ENCODE measurements around the gene ATG3.
"Not testable (repeated sequence)": the region's sequence is repeated elsewhere in the genome, so short reads cannot be mapped to it uniquely, and the experiment has no call there.

The ATG3 gene

DNA sequence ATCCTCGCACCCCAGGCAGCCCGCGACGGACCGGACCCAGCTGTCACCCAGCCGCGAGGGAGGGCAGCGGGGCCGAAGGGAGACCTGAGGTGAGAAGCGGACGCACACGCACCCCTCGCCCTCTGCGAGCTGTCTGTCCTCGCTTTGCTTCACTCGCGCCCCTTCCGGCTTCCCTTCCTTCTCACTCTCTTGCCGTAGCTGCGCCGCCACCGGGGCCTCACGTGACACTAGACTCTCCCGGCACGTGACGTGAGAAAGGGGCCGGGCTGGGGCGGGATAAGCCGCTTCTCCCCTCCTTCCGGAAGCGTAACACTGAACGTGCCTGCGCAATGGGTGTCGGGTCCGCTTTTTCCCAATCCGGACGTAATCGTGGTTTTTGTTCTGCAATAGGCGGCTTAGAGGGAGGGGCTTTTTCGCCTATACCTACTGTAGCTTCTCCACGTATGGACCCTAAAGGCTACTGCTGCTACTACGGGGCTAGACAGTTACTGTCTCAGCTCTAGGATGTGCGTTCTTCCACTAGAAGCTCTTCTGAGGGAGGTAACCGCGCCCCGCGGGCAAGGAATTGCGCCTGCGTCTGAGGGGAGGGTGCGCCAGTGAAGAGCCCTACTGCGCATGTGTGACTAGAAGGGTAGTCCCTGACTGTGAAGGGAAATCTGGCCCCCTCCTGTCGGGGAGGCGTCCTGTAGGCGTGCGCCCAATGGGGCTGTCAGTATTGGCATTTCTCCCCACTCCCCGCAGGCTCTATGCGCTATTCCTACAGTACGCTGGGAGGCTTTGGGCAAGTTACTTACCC lies at the start of gene ATG3, which contains the start of gene SLC35A5:
ATG3 (minus strand) TSS at position 229 of the 796 bp plus-strand sequence. CDS start 434 bp downstream, outside the sequence.
SLC35A5 (plus strand) TSS at position 312 of the 796 bp plus-strand sequence. CDS start 1,359 bp downstream, outside the sequence.
- peak; percentile 99 for DNase-seq

DNA sequence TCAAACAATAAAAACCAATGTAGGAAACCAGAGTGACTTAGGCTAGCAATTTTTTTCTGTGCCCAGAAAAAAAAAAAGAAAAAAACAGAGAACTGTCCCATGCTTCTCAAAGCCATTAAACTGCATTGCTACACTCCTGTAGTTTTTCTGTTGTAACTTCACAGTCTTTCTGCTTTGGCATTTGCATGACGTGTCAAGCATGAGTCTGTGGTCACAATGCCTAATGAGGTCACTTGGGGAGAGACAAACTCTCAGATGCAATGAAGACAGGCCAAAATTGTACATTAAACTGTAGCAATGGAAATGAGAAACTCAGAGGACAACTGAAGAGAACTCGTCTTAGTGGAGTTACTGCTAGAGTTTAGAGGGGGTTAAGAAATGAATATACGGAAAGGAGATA lies 48.4 kb upstream of the ATG3 start:
- DNase-seq: no peak

DNA sequence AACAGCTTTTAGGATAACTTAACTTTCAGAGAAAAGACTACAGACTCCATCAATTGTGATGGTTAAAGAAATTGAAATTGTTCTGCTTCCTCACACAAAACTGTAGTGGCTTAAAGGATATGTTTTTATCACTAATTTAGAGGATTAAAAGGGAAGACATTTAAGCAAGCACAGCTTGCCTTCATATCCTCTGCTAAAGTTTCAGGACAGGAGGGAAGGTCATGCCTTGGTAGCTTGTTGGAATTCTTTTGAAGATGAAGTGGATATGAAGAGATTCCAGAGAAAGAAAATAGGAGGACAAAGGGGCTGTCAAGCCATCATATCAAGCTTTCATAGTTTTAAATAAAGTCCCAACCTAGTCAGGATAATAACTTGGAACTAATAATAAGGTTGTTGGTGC lies 46.1 kb upstream of the ATG3 start:
- DNase-seq: no peak

DNA sequence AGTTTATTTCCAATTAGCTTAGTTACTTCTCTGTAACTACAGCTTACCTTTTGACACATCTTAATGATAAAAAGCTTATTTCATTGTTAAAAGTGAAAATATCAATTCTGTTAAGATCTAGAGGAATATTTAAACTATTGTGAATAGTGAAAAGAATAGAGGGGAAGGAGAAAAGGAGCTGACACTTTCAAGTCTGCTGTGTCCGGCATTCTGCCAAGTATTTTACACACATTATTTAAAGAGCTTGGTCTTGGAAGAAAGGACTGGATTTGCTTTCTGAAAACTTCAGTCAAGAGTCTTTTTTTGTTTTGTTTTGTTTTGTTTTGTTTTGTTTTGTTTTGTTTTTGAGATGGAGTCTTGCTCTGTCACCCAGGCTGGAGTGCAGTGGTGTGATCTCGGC lies 44.3 kb upstream of the ATG3 start:
- no peak for DNase-seq

DNA sequence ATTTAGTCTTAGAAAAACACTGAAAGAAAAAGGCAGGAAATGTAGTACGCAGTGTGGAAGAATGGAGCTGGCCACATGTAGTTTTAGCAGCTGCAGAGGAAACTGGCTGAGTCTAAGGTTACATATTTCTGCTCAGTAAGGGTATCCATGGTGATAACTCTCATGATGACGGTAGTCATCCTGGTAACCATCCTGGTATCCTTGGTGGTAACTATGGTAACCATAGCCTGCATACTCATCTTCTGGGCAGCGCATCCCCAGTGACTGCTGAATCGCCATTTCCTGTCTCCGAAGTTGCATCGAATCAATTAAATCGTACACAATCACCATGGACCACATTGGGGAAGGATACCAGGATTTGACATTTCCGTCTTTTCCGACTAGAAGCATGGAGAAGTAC lies 43.5 kb upstream of the ATG3 start:
- peak; percentile 41 for DNase-seq

DNA sequence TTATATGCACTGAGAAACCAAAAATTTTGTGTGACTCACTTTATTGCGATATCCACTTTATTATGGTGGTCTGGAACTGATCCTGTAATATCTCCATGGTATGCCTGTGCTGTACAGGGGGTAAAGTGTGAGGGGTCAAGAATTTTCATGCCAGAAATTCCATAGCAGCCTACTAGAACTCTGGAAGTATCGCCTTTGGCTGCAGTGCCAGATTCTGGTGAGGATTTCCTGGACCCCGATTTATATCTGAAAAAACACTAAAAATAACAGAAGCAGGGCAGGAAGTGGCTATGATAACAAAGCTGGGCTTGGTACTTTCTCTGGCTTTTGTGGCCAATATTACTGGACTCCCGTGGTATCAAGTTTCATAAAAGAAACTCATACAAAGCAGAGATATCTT lies 42.8 kb upstream of the ATG3 start:
- peak; percentile 21 for DNase-seq

DNA sequence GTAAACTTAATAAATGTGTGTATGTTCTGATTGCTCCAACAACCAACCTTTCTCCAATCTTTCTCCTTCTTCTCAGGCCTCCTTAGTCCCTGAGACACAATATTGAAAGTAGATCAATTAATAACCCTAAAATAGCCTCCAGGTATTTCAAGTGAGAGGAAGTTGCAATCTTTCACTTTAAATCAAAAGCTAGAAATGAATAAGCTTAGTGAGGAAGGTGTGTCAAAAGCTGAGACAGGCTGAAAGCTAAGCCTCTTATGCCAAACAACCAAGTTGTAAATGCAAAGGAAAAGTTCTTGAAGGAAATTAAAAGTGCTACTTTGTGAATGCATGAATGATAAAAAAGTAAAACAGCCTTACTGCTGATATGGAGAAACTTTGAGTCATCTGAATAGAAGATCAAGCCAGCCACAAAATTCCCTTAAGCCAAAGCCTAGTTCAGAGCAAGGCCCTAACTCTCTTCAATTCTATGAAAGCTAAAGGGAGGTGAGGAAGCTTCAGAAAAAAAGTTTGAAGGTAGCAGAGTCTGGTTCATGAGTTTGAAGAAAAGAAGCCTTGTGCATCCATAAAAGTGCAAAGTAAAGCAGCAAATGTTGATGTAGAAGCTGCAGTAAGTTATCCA lies 40.6 kb upstream of the ATG3 start:
- peak; percentile 67 for DNase-seq

DNA sequence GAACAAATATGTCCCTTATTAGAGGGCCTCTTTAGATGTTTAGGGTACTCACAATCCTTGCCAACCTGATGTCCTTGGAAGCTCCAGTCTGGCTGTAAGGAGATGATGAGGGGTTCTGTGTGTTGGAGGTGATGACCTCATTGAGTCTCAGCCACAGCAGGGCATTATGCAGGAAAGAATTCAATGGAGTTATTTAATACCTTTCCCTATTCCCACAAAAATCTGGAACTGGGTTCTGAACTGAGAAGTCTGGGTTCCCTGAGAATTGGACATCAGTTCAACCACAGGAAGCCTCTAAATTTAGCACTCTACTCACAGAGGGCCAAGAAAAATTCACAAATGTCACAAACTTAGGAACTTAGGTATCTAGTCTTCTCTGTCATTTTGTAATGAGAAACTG lies 37.0 kb upstream of the ATG3 start:
- DNase-seq: no peak

DNA sequence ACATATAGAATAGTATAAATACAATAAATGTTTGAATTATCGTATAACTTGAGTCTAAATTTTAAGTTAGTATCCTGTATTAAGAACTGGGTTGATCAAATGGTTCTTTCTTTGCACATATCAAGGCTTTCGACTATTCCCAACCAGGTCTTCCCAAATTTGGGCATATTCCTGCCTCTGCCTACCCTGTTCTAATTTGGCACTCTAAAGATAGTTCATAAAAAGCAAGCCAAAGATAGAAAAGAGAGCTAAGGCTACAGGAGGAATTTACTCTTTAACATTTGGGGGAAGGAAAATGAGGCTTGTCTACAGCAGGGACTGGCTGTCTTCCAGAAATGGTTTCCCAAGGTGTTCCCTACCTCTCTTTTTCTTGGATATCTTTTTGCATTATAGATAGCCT lies 36.2 kb upstream of the ATG3 start:
- DNase-seq: no peak

DNA sequence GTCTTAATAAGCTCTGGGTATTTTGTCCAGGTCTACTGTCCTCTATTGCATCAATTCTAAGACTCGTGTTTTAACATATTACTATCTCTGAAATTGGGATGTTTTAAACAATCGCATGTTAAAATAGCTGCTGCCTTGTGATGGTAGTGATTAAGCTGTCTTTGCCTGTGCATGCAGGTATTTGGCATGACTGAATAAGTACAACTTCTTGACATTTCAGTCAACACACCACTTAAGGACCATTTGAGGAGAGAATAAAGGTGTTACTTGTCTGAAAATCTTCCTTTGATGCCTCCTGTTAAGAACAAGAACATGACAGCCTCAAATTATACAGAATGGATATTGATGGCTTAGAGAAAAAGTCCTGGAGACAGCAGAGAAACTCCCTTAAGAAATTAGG lies 33.1 kb upstream of the ATG3 start:
- DNase-seq: no peak

DNA sequence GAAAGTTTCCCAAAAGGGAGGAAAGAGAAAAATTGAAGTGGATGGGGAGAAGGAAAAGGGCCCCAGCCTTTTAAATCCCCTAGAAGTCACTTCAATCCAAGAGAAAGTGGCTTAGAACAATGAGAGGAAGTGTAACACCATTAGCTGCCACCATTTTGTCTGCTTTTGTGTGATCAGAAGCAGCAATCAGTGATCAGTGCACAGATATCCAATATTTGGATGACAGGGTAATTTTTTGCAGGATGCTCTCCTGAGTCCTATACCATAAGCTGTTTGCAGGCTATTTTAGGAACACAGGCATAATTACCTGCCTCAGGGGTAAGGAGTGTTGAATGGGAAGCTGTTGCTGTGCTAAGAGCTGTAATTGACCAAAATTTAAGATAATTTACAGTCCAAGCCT lies 31.5 kb upstream of the ATG3 start:
- no peak for DNase-seq

DNA sequence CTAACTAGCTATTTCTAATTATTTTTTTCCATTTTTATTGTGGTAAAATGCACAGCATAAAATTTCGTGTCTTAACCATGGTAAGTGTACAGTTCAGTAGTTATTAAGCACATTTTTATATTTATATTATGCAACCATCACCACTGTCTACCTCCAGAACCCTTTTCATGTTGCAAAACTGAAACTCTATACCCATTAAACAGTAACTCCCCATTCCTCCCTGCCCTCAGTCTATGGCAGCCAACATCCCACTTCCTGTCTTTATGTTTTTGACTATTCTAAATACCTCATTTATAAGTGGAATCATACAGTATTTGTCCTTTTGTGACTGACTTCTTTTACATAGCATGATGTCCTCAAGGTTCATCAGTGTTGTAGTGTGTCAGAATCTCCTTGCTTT lies 25.6 kb upstream of the ATG3 start:
- DNase-seq: no peak

DNA sequence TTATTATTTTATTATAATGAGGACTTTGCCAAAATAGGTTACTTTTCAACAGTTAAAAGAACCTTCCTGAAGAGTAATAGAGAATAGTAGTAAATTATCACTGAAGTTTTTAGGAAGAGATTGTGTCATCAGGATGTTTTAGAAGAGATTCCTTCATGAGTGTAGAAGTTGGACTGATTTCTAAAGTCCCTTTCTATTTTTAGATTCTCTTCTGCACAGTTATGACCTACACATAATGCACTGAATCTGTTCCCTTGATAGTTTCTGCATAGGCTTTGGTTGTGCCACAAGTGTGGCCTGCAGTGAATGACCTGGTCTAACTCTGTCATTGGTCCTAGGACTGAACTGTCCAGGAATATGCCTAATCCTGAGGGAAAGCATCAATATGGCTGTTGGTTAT lies 24.0 kb upstream of the ATG3 start:
- no peak for DNase-seq

DNA sequence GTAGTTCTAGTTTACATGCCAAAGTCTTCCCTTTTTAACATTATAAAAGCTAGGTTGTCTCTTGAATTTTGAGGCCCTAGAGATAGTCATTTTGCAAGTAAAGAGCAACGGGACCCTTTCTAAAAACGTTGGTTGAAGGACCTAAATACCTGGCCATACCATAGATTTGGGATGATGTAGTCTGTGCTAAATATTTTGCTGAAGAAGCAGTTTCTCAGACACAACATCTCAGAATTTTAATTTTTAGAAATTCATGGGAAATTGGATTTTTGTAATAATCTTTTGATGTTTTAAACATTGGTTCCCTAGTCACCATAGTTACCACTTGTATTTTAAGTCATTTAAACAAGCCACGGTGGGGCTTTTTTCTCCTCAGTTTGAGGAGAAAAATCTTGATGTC lies 21.3 kb upstream of the ATG3 start:
- DNase-seq: no peak

DNA sequence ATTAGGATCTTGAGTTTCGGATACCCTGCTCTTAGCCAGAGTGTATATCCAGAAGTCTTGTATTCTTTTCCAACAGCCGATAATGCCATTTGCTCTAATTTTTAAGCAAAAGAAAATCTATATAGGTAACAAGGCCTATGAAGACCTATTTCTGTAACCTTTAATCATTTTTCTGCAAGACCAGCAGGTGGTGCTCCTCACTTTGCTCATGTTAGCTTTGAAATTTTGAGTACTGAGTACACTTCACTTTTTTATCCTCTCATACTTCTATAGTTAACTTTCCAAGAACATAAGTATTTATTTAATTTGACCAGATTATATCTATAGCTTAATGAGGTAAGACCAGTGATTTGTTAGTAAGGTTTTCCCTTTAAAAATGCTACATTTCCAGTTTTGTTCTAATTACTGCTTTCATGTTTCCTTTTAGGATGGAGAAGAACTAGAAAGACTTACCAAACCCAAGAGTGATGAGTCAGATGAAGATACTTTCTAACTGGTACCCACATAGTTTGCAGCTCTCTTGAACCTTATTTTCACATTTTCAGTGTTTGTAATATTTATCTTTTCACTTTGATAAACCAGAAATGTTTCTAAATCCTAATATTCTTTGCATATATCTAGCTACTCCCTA lies 20.6 kb upstream of the ATG3 start:
- DNase-seq: peak; percentile 58

DNA sequence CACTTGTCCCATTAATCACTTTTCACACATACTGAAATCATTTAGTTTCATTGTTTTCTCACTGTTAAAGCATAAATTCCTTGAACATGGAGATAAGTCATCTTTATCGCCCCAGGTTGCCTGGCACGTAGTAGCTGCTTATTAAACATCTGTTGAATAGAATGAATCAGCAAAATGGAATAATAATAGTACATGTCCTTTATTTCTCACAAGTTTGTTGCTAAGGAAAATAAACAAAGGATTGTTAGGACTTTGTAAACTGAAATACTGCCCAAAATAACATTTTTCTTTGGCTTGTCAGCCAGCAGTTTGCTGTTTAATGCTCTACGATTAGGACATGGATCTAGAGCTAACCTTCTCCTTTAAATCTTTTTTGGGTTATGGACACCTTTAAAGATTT lies 17.9 kb upstream of the ATG3 start:
- no peak for DNase-seq

DNA sequence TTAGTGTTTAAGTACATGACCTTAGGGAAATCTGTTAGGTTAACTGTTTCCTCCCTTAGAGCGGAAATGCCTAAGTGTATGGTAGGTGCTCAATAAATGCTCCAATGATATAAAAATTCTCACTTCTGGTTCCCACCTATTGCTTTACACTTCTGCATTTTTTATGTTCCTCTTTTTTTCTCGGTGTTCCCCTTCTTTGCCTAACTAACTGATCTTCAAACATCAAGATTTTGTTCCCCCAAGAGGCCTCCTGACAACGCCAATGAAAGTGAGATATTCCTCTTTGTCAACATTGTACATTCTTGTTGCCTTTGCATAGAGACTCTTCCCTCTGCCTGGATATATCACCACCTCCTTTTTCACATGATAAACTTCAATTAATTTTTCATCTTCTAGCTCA lies 17.5 kb upstream of the ATG3 start:
- no peak for DNase-seq

DNA sequence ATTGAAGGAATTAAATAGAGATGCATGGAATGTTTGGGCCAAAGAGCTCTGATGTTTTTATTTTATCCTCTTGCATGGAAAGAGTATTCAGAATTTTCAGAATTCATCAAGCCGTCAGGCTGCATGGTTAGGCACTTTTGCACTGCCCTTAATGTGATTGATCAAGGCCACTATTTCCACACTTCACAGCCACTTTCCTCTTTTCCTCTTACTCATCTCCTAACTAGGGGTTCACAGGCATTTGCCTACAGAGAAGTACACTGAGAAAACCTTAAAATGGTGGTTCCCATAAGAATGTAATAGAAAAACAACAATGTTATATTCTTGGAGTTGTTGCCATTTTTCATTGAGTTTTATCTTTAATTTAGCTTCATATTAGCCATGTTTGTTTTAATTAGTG lies 10.9 kb upstream of the ATG3 start:
- DNase-seq: no peak

DNA sequence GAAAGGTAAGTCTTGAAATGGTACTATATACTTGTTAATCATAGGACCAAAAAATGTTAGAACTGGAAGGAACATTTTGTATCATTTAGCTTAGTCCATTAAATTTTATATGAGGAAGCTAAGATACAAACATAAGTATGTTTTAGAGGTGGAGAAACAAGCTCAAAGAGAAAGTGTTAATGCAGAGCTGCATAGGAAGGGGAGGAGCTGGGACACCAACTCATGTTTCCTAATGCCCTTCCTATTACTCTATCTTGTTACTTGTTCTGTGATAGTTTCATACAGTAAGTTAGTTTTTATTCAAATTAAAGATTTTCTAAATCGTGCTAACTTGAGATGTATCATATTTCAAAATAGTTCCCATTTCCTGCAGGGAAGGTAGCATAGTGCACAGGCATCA lies 7.5 kb upstream of the ATG3 start:
- no peak for DNase-seq

DNA sequence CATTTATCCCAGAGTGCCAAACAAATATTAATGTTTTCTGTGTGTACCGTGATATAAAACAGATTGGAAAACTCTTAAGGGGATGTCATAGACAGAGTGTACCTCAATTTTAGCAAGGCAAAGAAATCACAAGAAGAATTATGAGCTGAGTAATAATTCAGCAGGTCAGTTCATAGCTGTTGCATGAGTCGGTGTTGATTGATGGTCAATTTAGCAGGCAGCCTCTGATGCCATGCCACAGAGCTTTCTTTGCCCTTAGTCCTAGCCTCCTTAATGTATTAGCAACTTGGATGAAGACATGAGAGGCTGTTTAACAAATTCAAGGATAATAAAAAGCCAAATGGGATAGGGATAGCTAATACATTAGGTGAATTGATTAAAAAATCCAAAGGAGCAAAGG lies 6.9 kb upstream of the ATG3 start:
- no peak for DNase-seq

DNA sequence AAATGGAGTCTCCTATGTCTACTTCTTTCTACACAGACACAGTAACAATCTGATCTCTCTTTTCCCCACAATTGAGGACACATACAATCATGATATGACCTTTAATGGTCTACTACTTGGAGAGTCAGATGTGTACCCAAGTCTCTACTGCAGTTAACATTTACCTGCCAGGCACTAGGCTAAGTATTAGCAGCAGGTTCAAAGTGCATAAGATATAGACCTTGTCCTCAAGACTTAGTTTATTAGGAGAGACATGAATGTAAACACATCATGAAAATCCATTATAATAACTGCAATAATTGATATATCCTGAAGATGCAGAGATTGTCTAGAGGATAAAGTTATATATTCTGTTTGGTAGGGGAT lies 3.2 kb upstream of the ATG3 start:
- no peak for DNase-seq

DNA sequence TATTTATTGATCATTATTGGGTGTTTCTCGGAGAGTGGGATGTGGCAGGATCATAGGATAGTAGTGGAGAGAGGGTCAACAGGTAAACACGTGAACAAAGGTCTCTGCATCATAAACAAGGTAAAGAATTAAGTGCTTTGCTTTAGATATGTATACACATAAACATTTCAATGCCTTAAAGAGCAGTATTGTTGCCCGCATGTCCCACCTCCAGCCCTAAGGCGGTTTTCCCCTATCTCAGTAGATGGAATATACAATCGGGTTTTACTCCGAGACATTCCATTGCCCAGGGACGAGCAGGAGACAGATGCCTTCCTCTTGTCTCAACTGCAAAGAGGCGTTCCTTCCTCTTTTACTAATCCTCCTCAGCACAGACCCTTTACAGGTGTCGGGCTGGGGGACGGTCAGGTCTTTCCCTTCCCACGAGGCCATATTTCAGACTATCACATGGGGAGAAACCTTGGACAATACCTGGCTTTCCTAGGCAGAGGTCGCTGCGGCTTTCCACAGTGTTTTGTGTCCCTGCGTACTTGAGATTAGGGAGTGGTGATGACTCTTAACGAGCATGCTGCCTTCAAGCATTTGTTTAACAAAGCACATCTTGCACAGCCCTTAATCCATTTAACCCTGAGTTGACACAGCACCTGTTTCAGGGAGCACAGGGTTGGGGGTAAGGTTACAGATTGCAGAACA lies 2.6 kb upstream of the ATG3 start:
- not testable (repeated sequence) for DNase-seq

DNA sequence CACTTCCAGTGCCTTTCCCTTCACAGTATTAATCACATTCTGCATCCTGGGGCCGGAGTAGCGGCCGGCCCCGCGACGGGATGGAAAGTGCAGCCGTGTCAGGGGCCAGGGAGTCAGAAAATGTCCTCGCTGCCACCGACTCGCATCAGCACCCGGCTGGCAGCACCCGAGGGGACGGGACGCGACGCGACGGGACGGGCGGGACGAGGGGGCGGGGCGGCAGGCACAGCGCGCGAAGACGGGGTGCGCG lies 353 bp downstream of the ATG3 start:
- DNase-seq: no peak

Data from activated CD4-positive, alpha-beta T cell treated with anti-CD3 and anti-CD28 coated beads, Interleukin-10, Interleukin-2, amounts not matched to agents 100 ng/mL and 50 ng/mL, durations not matched to agents 16 hours and 8 hours (primary cell).